NCI-H345 (cell line): ENCODE results near the gene CXCL5.
"Not testable (repeated sequence)": the region's sequence is repeated elsewhere in the genome, so short reads cannot be mapped to it uniquely, and the experiment has no call there.

Source experiments
- DNase-seq: peaks from one replicate; lab custom pipeline; 2025; lab: John Stamatoyannopoulos, UW

Gene CXCL5

GRCh38 chr4:73970945-73971344 is 27.5 kb downstream of the CXCL5 start:
- no peak for DNase-seq

DNA sequence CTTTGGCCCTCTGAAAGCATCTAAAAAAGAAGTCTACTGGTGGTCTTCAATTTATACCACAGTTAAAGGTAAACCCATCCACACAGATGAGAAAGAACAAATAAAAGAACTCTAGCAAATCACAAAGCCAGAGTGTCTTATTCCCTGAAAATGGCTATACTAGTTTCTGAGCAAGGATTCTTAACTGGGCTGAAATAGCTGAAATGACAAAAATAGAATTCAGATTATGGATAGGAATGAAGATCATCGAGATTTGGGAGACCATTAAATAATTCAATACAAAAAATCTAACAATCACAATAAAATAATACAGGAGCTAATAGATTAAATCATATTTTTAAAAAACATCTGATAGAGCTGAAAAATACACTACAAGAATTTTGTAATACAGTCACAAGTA is 28.5 kb downstream of the CXCL5 start:
- DNase-seq, result no peak

- no peak for DNase-seq
Measured at GRCh38 chr4:73967866-73968265, 30.6 kb downstream of the CXCL5 start.

GRCh38 chr4:73964862-73965611 is 33.4 kb downstream of the CXCL5 start:
- no peak for DNase-seq

DNA sequence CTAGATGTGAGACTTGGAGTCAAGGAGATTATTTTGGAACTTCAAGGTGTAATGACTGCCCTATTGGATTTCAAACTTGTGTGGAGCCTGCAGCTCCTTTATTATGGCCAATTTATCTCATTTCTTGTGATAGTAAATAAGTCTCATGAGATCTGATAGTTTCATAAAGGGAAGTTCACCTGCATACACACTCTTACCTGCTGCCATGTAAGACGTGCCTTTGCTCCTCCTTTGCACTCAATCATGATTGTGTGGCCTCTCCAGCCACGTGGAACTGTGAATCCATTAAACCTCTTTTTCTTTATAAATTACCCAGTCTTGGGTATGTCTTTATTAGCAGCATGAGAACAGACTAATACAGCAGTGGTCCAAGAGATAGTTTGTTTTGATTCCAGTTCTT is 35.8 kb downstream of the CXCL5 start:
- DNase-seq, result no peak

GRCh38 chr4:73959041-73959440 is 39.4 kb downstream of the CXCL5 start:
- not testable (repeated sequence) for DNase-seq

DNA sequence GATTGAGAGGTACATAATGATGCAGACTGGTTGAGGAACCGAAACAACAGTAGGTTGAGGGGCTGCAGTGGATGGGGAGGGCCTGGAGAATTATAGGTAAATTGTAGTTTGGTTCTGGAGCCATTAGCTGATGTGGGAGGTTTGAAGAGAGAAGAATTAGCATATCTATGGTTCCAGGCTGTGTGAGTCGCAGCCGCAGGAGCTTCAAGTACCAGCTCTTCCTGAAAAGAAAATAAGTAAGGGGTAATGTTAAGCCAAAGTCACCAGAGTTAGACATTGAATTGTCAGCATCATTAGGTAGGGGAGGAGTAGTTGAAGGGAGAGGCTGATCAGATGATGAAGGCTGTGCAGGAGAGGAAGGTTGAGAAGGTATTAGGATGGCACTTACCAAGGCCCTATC is 46.1 kb downstream of the CXCL5 start:
- no peak for DNase-seq

DNA sequence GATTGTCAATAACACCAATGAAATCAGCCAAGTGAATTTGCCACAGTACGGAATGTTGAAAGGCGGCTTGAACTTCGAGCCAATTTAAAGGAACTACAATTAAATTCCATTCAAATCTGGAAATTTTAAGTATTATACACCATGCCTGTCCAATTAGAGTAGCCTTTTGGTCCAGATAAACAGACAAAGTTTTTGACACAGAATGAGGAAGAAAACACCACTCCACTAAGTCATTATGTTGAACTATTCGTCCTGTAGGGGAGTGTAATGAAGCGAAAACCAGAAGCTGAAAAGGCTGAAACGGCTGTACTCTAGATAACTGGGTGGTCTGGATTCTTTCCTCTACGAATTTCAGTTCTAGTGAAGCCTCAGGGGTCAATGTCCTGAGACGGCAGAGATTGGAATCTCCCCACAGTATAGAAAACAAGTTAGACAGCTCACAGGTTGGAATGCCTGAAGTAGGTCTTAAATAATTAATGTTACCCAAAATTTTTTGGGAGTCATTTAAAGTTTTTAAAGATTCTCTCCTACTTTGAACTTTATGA is 48.0 kb downstream of the CXCL5 start:
- DNase-seq, result not testable (repeated sequence)

DNA sequence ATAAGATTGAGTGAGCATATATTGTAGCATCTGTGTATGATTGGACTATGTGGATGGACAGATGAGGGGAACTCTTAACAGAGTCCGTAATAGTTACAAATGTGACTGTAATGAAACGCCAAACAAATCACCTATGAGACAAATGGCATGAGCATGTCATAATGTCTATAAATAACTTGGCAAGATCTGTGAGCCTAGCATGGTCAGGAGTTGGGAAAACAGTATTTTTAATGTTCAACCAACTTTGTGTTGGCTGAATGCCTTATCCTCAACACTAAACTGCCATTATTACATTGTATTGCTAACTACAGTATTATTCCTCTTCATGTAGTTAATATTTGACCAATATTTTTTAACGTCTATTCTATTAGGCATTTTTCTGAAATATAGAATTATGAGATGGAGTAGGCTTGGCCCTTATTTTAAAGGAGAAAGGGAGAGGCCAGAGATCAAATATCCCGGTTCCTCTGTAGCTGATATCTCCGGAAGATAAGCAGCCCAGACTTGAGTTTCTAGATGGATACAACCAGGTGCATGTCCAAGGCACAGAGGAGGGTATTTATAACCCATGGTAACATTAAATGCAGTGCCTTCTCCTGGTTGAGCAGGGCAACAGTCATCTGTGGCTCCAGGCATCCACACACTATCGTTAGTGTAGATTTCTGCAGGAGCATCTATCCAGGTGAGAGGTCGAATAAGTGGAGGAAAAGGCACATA is 49.3 kb downstream of the CXCL5 start:
- no peak for DNase-seq

GRCh38 chr4:73948291-73948690 is 50.2 kb downstream of the CXCL5 start:
- DNase-seq, result no peak

DNA sequence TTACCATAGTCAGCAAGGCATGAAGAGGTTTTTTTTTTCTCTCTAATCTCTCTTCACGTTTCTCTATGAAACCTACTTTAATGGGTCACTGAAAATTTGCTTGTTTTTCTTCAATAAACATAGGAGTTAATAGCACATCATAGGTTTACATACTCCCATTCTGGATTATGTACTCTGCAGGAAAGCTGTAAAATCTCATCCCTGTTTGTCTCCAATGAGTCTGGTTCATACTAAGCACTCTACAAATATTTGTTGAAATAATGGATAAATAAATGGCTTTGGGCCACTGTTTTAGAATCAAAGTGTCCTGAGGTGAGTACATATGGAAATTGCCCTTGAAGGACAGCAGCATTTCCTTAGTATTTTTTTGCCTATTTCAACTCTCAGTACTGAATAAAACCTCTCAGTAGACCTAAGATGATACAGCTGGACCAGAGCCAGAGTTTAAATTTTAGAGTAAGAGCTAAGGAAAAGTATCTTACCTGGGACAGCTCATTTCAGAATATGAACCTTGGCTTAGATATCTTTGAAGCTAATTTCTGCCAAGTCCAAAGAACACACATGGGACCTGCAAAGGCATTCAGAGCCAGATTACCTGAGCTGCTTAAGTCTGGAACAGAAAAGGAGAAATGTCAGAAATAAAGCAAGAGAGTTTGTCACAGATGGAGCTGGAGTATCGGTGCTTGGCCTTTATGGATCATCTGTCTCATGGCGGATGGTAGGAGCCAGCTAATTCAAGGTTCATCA is 51.1 kb downstream of the CXCL5 start:
- DNase-seq, result no peak

GRCh38 chr4:73945674-73946449 is 52.6 kb downstream of the CXCL5 start:
- no peak for DNase-seq
